HT1080 (cell line): ENCODE data around the gene VGF. TPM values are rescaled to one million over a fixed set of nuclear protein-coding genes. Genes with fewer than 3 reads are reported as not detected.
"Not testable (repeated sequence)": the region's sequence is repeated elsewhere in the genome, so short reads cannot be mapped to it uniquely, and the experiment has no call there.

ENCODE experiments used
- DNase-seq: peaks from one replicate; pipeline ENCODE4 v3.0.0-alpha.2; 2015; ENCODE audit warnings: low read depth
- small RNA-seq: library from RNA; depleted of rRNA; stranded (forward); fragments of <200 nt; gene quantifications from one replicate; pipeline ENCODE3, GENCODE V24; 2014
- total RNA-seq: library from RNA; depleted of rRNA; stranded (reverse); fragments of >200 nt; shearing (Covaris generic); gene quantifications from 2 replicates; pipeline ENCODE4 v1.2.3, GENCODE V29; 2014; rRNA removed

The VGF gene
- total RNA-seq, 1 experiment from 2014 or later: 45.2 TPM

DNA sequence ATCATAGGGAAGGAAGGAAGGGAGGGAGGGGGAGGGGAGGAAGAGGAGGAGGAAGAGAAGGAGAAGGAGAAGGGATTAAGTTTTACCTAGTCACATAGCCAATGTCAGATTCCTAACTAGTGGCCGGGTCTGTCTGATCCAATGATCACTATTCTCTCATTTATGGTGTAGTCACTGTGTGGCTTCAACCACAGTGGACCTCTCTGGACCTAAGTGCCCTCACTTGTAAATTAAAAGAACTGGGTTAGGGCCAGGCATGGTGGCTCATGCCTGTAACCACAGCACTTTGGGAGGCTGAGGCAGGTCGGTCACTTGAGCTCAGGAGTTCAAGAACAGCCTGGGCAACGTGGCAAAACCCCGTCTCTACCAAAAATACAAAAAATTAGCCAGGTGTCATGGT is 45.1 kb downstream of the VGF start:
- no peak for DNase-seq

DNA sequence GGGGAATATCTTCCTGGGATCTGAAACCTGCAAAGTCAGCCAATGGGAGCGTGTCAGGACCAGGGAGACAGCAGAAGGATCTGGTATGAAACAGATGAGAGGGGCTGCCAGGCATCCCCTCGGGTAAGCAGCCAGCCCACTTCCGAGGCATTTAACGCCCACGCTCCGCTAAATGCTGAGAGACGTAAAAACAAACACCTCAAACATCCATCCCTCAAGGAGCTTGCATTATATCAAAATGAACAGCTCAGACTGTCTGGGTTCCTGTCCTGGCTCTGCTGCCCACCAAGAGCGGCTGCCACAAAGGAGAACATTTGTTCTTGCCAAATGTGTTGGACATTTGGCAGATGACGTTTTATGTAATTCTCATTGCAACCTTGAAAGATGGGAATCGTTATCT is 45.5 kb downstream of the VGF start:
- no peak for DNase-seq

DNA sequence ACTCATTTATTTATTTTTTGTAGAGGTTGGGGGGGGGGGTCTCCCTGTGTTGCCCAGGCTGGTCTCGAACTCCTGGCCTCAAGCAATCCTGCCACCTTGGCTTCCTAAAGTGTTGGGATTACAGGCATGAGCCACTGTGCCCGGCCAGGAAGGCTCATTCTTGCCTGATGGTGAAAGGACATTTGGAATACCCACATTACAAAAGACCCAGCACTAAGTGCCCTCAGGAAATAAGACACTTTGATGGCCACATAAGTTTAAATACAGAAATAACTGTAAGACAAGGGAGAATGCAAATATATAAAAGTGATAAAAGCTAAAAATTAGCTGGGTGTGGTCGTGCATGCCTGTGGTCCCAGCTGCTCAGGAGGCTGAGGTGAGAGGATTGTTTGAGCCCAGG is 46.5 kb downstream of the VGF start:
- DNase-seq: no peak

DNA sequence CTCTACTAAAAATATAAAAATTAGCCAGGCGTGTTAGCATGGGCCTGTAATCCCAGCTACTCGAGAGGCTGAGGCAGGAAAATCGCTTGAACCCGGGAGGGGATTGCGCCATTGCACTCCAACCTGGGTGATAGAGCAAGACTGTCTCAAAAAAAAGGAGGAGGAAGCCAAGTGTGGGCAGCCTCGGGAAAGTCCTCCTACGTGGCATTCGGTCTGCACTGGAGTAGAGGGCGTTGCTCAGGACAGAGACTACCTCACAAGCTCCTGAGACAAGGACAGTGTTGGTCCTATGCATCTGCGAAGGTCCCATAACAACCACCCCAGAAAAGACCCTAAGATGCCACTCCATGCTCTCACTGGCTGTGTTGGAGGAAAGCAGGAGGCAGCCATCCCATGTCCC is 48.5 kb downstream of the VGF start:
- no peak for DNase-seq

DNA sequence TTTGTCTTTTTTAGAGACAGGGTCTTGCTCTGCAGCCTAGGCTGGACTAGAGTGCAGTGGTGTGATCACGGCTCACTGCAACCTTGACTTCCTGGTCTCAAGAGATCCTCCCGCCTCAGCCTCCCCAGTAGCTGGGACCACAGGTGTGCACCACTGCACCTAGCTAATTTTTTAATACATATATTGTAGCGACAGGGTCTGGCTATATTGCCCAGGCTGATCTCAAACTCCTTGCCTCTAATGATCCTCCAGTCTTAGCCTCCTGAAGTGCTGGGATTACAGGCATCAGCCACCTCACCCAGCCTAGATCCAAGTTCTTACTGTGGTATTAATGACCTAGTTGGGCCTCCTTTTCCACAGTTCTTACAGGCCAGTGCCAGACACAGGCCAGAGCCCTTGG is 50.2 kb downstream of the VGF start:
- DNase-seq: no peak

DNA sequence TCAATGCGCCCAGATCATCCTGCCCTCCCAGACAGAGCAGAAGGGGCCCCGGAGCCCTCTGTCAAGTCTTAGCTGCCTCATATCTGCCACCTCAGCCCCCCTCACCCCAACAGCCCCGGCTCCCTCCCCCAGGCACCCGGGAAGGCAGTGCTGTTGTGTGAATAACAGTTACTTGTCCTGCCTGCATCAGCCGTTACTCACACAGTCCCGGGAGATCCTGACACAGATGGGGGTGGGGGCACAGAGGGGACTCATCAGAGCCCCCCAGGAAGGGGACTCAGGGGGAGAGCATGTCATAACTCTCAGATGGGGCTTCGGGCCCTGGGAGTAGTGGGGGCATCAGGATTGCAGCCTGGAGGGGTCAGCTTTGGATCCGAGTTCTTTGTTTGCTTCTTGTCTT is 50.9 kb downstream of the VGF start:
- no peak for DNase-seq

DNA sequence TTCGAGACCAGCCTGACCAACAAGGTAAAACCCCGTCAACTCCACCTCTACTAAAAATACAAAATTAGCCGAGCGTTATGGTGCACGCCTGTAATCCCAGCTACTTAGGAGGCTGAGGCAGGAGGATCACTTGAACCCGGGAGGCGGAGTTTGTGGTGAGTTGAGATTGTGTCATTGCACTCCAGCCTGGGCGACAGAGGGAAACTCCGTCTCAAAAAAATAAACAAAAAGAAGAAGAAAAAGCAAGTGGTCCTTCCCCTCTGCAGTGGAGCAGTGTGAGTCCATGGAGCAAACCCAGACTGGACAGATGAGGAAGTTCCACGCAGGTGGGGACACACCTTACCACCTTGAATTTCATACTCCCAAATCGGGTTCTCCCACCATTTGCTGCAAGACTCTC is 51.5 kb downstream of the VGF start:
- DNase-seq: no peak

DNA sequence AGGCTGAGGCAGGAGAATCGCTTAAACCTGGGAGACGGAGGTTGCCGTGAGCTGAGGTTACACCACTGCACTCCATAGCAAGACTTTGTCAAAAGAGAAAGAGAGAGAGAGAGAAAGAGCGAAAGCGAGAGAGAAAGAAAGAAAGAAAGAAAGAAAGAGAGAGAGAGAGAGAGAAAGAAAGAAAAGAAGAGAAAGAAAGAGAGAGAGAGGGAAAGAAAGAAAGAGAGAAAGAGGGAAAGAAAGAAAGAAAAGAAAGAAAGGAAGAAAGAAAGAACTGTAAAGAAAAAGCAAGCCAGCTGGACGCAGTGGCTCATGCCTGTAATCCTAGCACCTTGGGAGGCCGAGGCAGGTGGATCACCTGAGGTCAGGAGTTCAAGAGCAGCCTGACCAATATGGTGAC is 52.2 kb downstream of the VGF start:
- DNase-seq: not testable (repeated sequence)

Small RNAs within 50 kb of the gene (small RNA-seq; reads per million reads assigned to genes)
- not detected for gene MIR4653

Other genes starting within 250 kb of the VGF start
- gene MUC3A, start 216.0 kb downstream of the VGF start, total RNA-seq: not detected in 2 replicates
- not detected in 2 replicates for gene MUC12, start 196.0 kb downstream of the VGF start, total RNA-seq
- gene MUC17, start 145.5 kb downstream of the VGF start, total RNA-seq: not detected in 2 replicates
- gene TRIM56, start 80.1 kb downstream of the VGF start, total RNA-seq: 10.8 and 11.4 TPM in 2 replicates
- gene SERPINE1, start 38.5 kb downstream of the VGF start, total RNA-seq: 179 and 187 TPM in 2 replicates
- 184 TPM in 2 replicates for gene AP1S1, start 11.1 kb downstream of the VGF start, total RNA-seq
- gene NAT16, start 14.7 kb upstream of the VGF start, total RNA-seq: not detected in 2 replicates
- gene MOGAT3, start 35.5 kb upstream of the VGF start, total RNA-seq: 0.21 TPM in 1 of 2 replicates, not detected in the other
- gene PLOD3, start 52.0 kb upstream of the VGF start, total RNA-seq: 90.0 and 102 TPM in 2 replicates
- 148 and 157 TPM in 2 replicates for gene ZNHIT1, start 52.6 kb upstream of the VGF start, total RNA-seq
- 7.5 and 10.6 TPM in 2 replicates for gene CLDN15, start 72.2 kb upstream of the VGF start, total RNA-seq
- gene FIS1, start 79.5 kb upstream of the VGF start, total RNA-seq: 137 and 211 TPM in 2 replicates
- gene IFT22, start 156.2 kb upstream of the VGF start, total RNA-seq: 19.6 and 23.8 TPM in 2 replicates
- 0.02 TPM in 1 of 2 replicates, not detected in the other for gene COL26A1, start 197.3 kb upstream of the VGF start, total RNA-seq